Measurements from ENCODE around the gene ITGB1BP1.

ITGB1BP1 gene

GRCh38 chr2:9430316-9431293, 7.3 kb upstream of the ITGB1BP1 start:
- no peak for TF ChIP-seq CTCF (IDR thresholded peaks at IDR 0.05; ENCODE audit: low read depth, low read length, missing control alignments)
- no peak overlapping the region for H3K4me3 ChIP-seq (replicated peaks; ENCODE audit: low read depth, low read length)
- DNase-seq (ENCODE audit: extremely low read depth, low read depth): no peak

GRCh38 chr2:9428965-9429577, 5.7 kb upstream of the ITGB1BP1 start:
- no peak for TF ChIP-seq CTCF (IDR thresholded peaks at IDR 0.05; ENCODE audit: low read depth, low read length, missing control alignments)
- H3K4me3 ChIP-seq (replicated peaks; ENCODE audit: low read depth, low read length): no peak overlapping the region
- no peak for DNase-seq (ENCODE audit: extremely low read depth, low read depth)

- TF ChIP-seq CTCF (IDR thresholded peaks at IDR 0.05; ENCODE audit: low read depth, low read length, missing control alignments): no peak
- no peak for DNase-seq (ENCODE audit: extremely low read depth, low read depth)
- peak overlapping the region; percentile 97 for H3K4me3 ChIP-seq (replicated peaks; ENCODE audit: low read depth, low read length)
These were observed 1.3 kb upstream of the ITGB1BP1 start for GRCh38 chr2:9424447-9425164.

GRCh38 chr2:9423922-9424272, 569 bp upstream of the ITGB1BP1 start:
- DNase-seq (ENCODE audit: extremely low read depth, low read depth): no peak
- peak overlapping the region; percentile 97 for H3K4me3 ChIP-seq (replicated peaks; ENCODE audit: low read depth, low read length)
- no peak for TF ChIP-seq CTCF (IDR thresholded peaks at IDR 0.05; ENCODE audit: low read depth, low read length, missing control alignments)

- H3K4me3 ChIP-seq (replicated peaks; ENCODE audit: low read depth, low read length): peak overlapping the region; percentile 97
- no peak for TF ChIP-seq CTCF (IDR thresholded peaks at IDR 0.05; ENCODE audit: low read depth, low read length, missing control alignments)
- DNase-seq (ENCODE audit: extremely low read depth, low read depth): no peak
These were observed 818 bp downstream of the ITGB1BP1 start for GRCh38 chr2:9422321-9423099.

GRCh38 chr2:9420495-9420894, 2.8 kb downstream of the ITGB1BP1 start:
- DNase-seq (ENCODE audit: extremely low read depth, low read depth): no peak
- H3K4me3 ChIP-seq (replicated peaks; ENCODE audit: low read depth, low read length): no peak overlapping the region
- TF ChIP-seq CTCF (IDR thresholded peaks at IDR 0.05; ENCODE audit: low read depth, low read length, missing control alignments): no peak

Measured in HFF-Myc (cell line).